ENCODE data around the gene PYCARD. TPM values are rescaled to one million over a fixed set of nuclear protein-coding genes. Genes with fewer than 3 reads are reported as not detected.
A peak's percentile ranks its signal among the peaks of the same experiment; 100 is the strongest.

PYCARD gene
- total and polyA plus RNA-seq, 10 of the 15 experiments (the other 5 are each of a cell fraction or from before 2014, with no cell fraction given) = 5.1 to 106 (median 45.9) TPM

DNA sequence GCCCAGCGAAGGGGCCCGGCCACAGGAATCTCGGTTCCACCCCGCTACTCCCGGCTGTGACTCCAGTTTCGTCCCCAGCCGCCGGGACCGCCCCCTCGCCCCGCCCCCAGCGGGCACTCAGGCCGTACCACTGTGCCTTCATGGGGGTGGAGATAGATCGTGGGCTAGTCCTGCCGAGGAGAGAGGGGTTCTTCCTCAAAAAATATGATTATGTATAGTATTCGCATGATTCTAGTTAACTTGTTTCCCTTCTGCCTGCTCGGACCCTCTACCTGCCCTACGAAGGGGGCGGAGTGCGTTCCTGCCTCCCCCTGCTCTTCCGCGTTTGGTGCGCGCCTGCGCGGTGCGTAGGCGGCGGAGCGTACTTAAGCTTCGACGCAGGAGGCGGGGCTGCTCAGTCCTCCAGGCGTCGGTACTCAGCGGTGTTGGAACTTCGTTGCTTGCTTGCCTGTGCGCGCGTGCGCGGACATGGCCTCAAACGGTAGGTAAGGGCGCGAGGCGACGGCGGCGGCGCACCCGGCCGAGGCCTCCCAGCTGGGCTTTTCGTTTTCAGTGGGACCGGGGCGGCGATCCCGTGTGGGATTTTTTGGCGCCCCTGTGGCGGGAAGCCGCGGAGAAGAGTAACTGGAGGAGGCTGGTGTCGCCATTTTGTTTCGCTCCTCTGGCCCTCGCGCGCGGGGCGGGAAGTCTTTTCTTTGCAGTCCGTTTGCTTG lies 22.7 kb downstream of the PYCARD start, which contains the start of gene FUS (continued):
- TF ChIP-seq ZNF384 (IDR thresholded peaks at IDR 0.05; ENCODE audit: borderline replicate concordance, low read depth, low read length) (no peak), RUNX3 (IDR thresholded peaks at IDR 0.05; ENCODE audit: low read length) (peak; percentile 38), EZH2 (IDR thresholded peaks at IDR 0.05; ENCODE audit: borderline replicate concordance, control insufficient read depth, low read depth, low read length) (no peak), MTA3 (IDR thresholded peaks at IDR 0.05; ENCODE audit: borderline replicate concordance, low read length) (no peak), JUNB (IDR thresholded peaks at IDR 0.05) (no peak), BCL11A (IDR thresholded peaks at IDR 0.05; ENCODE audit: low read depth, low read length) (peak; percentile 82), BACH1 (IDR thresholded peaks at IDR 0.05; ENCODE audit: borderline replicate concordance) (peak; percentile 96), BHLHE40 (IDR thresholded peaks at IDR 0.05; ENCODE audit: borderline replicate concordance in 1 of 2, low read depth in 2 of 2, low read length in 1 of 2) (peak; percentile 99), NBN (IDR thresholded peaks at IDR 0.05) (peak; percentile 93), SUPT20H (IDR thresholded peaks at IDR 0.05; ENCODE audit: borderline replicate concordance, control insufficient read depth, low read depth, low read length) (no peak), EED (IDR thresholded peaks at IDR 0.05; ENCODE audit: low read depth) (no peak; the same call in 1 of the 2 replicates), PML (IDR thresholded peaks at IDR 0.05; ENCODE audit: low read length) (peak; percentile 100)
- TF ChIP-seq, protein P1, sequence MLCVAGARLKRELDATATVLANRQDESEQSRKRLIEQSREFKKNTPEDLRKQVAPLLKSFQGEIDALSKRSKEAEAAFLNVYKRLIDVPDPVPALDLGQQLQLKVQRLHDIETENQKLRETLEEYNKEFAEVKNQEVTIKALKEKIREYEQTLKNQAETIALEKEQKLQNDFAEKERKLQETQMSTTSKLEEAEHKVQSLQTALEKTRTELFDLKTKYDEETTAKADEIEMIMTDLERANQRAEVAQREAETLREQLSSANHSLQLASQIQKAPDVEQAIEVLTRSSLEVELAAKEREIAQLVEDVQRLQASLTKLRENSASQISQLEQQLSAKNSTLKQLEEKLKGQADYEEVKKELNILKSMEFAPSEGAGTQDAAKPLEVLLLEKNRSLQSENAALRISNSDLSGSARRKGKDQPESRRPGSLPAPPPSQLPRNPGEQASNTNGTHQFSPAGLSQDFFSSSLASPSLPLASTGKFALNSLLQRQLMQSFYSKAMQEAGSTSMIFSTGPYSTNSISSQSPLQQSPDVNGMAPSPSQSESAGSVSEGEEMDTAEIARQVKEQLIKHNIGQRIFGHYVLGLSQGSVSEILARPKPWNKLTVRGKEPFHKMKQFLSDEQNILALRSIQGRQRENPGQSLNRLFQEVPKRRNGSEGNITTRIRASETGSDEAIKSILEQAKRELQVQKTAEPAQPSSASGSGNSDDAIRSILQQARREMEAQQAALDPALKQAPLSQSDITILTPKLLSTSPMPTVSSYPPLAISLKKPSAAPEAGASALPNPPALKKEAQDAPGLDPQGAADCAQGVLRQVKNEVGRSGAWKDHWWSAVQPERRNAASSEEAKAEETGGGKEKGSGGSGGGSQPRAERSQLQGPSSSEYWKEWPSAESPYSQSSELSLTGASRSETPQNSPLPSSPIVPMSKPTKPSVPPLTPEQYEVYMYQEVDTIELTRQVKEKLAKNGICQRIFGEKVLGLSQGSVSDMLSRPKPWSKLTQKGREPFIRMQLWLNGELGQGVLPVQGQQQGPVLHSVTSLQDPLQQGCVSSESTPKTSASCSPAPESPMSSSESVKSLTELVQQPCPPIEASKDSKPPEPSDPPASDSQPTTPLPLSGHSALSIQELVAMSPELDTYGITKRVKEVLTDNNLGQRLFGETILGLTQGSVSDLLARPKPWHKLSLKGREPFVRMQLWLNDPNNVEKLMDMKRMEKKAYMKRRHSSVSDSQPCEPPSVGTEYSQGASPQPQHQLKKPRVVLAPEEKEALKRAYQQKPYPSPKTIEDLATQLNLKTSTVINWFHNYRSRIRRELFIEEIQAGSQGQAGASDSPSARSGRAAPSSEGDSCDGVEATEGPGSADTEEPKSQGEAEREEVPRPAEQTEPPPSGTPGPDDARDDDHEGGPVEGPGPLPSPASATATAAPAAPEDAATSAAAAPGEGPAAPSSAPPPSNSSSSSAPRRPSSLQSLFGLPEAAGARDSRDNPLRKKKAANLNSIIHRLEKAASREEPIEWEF (IDR thresholded peaks at IDR 0.05; ENCODE audit: insufficient replicate concordance, low read depth, low read length) = no peak
- TF ChIP-seq, protein P2, sequence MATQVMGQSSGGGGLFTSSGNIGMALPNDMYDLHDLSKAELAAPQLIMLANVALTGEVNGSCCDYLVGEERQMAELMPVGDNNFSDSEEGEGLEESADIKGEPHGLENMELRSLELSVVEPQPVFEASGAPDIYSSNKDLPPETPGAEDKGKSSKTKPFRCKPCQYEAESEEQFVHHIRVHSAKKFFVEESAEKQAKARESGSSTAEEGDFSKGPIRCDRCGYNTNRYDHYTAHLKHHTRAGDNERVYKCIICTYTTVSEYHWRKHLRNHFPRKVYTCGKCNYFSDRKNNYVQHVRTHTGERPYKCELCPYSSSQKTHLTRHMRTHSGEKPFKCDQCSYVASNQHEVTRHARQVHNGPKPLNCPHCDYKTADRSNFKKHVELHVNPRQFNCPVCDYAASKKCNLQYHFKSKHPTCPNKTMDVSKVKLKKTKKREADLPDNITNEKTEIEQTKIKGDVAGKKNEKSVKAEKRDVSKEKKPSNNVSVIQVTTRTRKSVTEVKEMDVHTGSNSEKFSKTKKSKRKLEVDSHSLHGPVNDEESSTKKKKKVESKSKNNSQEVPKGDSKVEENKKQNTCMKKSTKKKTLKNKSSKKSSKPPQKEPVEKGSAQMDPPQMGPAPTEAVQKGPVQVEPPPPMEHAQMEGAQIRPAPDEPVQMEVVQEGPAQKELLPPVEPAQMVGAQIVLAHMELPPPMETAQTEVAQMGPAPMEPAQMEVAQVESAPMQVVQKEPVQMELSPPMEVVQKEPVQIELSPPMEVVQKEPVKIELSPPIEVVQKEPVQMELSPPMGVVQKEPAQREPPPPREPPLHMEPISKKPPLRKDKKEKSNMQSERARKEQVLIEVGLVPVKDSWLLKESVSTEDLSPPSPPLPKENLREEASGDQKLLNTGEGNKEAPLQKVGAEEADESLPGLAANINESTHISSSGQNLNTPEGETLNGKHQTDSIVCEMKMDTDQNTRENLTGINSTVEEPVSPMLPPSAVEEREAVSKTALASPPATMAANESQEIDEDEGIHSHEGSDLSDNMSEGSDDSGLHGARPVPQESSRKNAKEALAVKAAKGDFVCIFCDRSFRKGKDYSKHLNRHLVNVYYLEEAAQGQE (IDR thresholded peaks at IDR 0.05; ENCODE audit: low read depth, low read length) = peak; percentile 65; the same call in 1 of the 2 replicates
- TF ChIP-seq, protein P3, sequence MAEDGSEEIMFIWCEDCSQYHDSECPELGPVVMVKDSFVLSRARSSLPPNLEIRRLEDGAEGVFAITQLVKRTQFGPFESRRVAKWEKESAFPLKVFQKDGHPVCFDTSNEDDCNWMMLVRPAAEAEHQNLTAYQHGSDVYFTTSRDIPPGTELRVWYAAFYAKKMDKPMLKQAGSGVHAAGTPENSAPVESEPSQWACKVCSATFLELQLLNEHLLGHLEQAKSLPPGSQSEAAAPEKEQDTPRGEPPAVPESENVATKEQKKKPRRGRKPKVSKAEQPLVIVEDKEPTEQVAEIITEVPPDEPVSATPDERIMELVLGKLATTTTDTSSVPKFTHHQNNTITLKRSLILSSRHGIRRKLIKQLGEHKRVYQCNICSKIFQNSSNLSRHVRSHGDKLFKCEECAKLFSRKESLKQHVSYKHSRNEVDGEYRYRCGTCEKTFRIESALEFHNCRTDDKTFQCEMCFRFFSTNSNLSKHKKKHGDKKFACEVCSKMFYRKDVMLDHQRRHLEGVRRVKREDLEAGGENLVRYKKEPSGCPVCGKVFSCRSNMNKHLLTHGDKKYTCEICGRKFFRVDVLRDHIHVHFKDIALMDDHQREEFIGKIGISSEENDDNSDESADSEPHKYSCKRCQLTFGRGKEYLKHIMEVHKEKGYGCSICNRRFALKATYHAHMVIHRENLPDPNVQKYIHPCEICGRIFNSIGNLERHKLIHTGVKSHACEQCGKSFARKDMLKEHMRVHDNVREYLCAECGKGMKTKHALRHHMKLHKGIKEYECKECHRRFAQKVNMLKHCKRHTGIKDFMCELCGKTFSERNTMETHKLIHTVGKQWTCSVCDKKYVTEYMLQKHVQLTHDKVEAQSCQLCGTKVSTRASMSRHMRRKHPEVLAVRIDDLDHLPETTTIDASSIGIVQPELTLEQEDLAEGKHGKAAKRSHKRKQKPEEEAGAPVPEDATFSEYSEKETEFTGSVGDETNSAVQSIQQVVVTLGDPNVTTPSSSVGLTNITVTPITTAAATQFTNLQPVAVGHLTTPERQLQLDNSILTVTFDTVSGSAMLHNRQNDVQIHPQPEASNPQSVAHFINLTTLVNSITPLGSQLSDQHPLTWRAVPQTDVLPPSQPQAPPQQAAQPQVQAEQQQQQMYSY (CRISPR knock-in tag; IDR thresholded peaks at IDR 0.05) = peak; percentile 63; the same call in 1 of the 2 replicates
- TF ChIP-seq, protein P4, sequence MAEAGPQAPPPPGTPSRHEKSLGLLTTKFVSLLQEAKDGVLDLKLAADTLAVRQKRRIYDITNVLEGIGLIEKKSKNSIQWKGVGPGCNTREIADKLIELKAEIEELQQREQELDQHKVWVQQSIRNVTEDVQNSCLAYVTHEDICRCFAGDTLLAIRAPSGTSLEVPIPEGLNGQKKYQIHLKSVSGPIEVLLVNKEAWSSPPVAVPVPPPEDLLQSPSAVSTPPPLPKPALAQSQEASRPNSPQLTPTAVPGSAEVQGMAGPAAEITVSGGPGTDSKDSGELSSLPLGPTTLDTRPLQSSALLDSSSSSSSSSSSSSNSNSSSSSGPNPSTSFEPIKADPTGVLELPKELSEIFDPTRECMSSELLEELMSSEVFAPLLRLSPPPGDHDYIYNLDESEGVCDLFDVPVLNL (IDR thresholded peaks at IDR 0.05; ENCODE audit: low read depth, low read length) = 0 out of 2 replicates have a peak, but pooled peaks have one; percentile 10
